HG03064 (cell line): ENCODE results near the gene ZFP57.
A peak's percentile ranks its signal among the peaks of the same experiment; 100 is the strongest.

Source experiments
- ATAC-seq: cut with Tn5 transposase; IDR thresholded peaks from one replicate; pipeline ENCODE4 v1.9.1; 2021; ENCODE audit warnings: low read depth; ENCODE audit not compliant: unreplicated experiment

ZFP57 gene

GRCh38 chr6:29680904-29681303 lies at the start of gene ZFP57:
Gene ZFP57, minus strand, starts transcription at chr6:29681152. Its CDS starts 4,149 bp downstream, at chr6:29677003.
- no peak for ATAC-seq

- no peak for ATAC-seq
Observed at GRCh38 chr6:29730575-29731126, 49.7 kb upstream of the ZFP57 start.

- no peak for ATAC-seq
Observed at GRCh38 chr6:29729774-29730328, 48.9 kb upstream of the ZFP57 start.

- no peak for ATAC-seq
Observed at GRCh38 chr6:29728875-29729270, 47.9 kb upstream of the ZFP57 start.

GRCh38 chr6:29728173-29728874 lies 47.4 kb upstream of the ZFP57 start:
- no peak for ATAC-seq

- ATAC-seq = no peak
Observed at GRCh38 chr6:29727637-29728036, 46.7 kb upstream of the ZFP57 start.

GRCh38 chr6:29726571-29727194 lies 45.7 kb upstream of the ZFP57 start:
- no peak for ATAC-seq

GRCh38 chr6:29726001-29726400 lies 45.0 kb upstream of the ZFP57 start:
- ATAC-seq = no peak

- no peak for ATAC-seq
Observed at GRCh38 chr6:29724937-29725869, 44.3 kb upstream of the ZFP57 start.

- peak; percentile 31 for ATAC-seq
Observed at GRCh38 chr6:29723666-29724588, 43.0 kb upstream of the ZFP57 start.

- peak; percentile 77 for ATAC-seq
Observed at GRCh38 chr6:29723262-29723665, 42.3 kb upstream of the ZFP57 start, which contains the start of gene HLA-F. Gene HLA-F, plus strand, starts transcription at chr6:29723434. Its CDS starts 30 bp downstream, at chr6:29723464.

- ATAC-seq = no peak
Observed at GRCh38 chr6:29720863-29721262, 39.9 kb upstream of the ZFP57 start.

- no peak for ATAC-seq
Observed at GRCh38 chr6:29710281-29710941, 29.5 kb upstream of the ZFP57 start.

- ATAC-seq = no peak
Observed at GRCh38 chr6:29709188-29709587, 28.2 kb upstream of the ZFP57 start.

- no peak for ATAC-seq
Observed at GRCh38 chr6:29708432-29709179, 27.7 kb upstream of the ZFP57 start.

GRCh38 chr6:29705389-29706231 lies 24.7 kb upstream of the ZFP57 start:
- no peak for ATAC-seq

- no peak for ATAC-seq
Observed at GRCh38 chr6:29702519-29703103, 21.7 kb upstream of the ZFP57 start.
